Psoas muscle (tissue), 8 donors: Measurements from ENCODE around the gene CYP24A1. TPM values are rescaled to one million over a fixed set of nuclear protein-coding genes. Genes with fewer than 3 reads are reported as not detected.

Experiments used
- ATAC-seq, 4 donors: fragments of 200-7000 bp; cut with Tn5 transposase; one replicate each; pipeline ENCODE4 v1.9.1; 2020; ENCODE audit warnings: moderate library complexity in 3 of 4, mild to moderate bottlenecking in 2 of 4
- DNase-seq, 2 donors: peaks; one replicate each; pipeline ENCODE4 v3.0.0-alpha.2; 2020
- H3K27ac ChIP-seq: fragments of 200-600 bp; one replicate; pipeline ENCODE4 v1.8.0; 2022
- H3K27me3 ChIP-seq, 3 donors: fragments of 200-600 bp in 1 of 3; one replicate each; pipeline versions ENCODE4 v1.6.1 to v1.8.0; 2013 to 2022; ENCODE audit warnings: low read length in 2 of 3, mild to moderate bottlenecking in 2 of 3, moderate library complexity in 1 of 3; ENCODE audit not compliant: insufficient read depth in 3 of 3
- H3K36me3 ChIP-seq, 2 donors: fragments of 200-600 bp in 1 of 2; one replicate each; pipeline versions ENCODE4 v1.6.1 to v1.8.0; 2013 to 2022; ENCODE audit warnings: low read depth in 1 of 2, mild to moderate bottlenecking in 1 of 2, moderate library complexity in 1 of 2; ENCODE audit not compliant: insufficient read depth in 1 of 2
- H3K4me1 ChIP-seq: fragments of 200-600 bp; one replicate; pipeline ENCODE4 v1.8.0; 2022
- H3K4me3 ChIP-seq: fragments of 200-600 bp; one replicate; pipeline ENCODE4 v1.8.0; 2022; ENCODE audit warnings: mild to moderate bottlenecking
- H3K9me3 ChIP-seq: fragments of 200-600 bp; one replicate; pipeline ENCODE4 v1.8.0; 2022
- WGBS, 3 donors: extraction: QIAGEN DNeasy Blood & Tissue Kit; methylation state at CpG; one replicate each; pipeline versions ENCODE4 v1.1.6 to v1.1.7; 2013; 5-methylcytosine and 5-hydroxymethylcytosine counted together
- intact Hi-C, 2 donors: fragments of 100-400 bp; cut with DNase I; formaldehyde crosslinking; loops; one replicate each; pipeline versions ENCODE4 v1.11.0 to v1.14.2; 2022
- polyA plus RNA-seq, 3 donors: library from polyadenylated mRNA; stranded (reverse); fragments of 200-250 nt; gene quantifications; one replicate each; pipeline ENCODE4 v1.2.3, GENCODE V29; 2013
- total RNA-seq, 4 donors: library from RNA; stranded (reverse); fragmentation: NEBNext Ultra II Directional in 2 of 4; extraction: Animal tissue kit (Norgen Biotek cat#: 25700) in 2 of 4; gene quantifications; one replicate each; pipeline versions ENCODE4 v1.2.1 to v1.2.4, GENCODE V29; 2021 to 2023
- TF ChIP-seq, protein P1 (sequence below): fragments of 200-600 bp; IDR thresholded peaks from one replicate; pipeline ENCODE4 v1.8.0; 2022; ENCODE audit warnings: antibody characterized with exemption
- donor health status: healthy with polysubstance abuse.
- donor health status: DM: no; HTN: no; CAD: no; lungs with moderate emphysema.
- donor health status: Bipolar disorder and iron deficiency.
- donor health status: healthy.
- donor health status: DM: yes; HTN: yes; CAD: no.
- donor health status: DM: no; HTN: no; CAD: no.
- donor health status: DM: no; HTN: no; CAD: no.
- donor health status: DM: yes; HTN: yes; CAD: no.

Gene CYP24A1
- total and polyA plus RNA-seq, 7 donors, result 0.03 TPM; not detected in 6

DNA sequence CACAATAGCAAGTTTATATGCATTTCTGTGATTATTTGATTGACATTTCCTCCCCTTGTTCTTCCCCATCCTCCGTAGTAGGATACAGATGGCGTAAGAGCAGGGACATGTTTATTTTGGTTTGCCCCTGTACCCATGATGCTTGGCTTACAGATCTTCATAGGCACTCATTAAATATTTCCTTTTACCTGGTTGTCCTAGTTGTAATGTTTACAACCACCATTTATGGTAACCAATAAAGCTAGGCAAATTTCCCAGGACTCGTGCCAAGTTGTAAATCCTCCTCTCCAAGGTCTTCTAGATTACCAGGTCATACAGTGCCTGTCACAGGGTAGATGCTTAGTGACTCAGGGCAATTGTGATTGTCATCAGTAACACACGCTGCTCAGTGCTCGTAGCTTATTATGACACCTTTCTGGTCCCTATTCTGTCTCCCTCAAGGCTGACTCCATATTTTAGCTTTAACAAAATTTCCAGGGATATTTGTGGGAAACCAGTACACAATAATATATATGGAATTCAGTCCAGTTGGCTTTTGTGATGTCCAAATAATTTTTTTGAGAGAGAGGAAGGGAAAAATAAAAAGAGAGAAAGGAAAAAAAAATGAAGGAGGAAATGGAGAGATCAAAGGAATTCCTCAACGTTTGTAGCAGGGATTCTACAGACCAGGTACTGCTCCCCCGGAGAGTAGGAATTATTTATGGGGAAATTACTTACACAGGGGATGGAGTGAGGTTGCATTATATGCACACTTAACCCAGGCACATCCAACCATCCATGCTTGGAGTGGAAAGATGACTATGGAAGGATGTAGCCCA is 24.6 kb downstream of the CYP24A1 start:
- DNase-seq (no peak), ATAC-seq (no peak)
- TF ChIP-seq, protein P1, sequence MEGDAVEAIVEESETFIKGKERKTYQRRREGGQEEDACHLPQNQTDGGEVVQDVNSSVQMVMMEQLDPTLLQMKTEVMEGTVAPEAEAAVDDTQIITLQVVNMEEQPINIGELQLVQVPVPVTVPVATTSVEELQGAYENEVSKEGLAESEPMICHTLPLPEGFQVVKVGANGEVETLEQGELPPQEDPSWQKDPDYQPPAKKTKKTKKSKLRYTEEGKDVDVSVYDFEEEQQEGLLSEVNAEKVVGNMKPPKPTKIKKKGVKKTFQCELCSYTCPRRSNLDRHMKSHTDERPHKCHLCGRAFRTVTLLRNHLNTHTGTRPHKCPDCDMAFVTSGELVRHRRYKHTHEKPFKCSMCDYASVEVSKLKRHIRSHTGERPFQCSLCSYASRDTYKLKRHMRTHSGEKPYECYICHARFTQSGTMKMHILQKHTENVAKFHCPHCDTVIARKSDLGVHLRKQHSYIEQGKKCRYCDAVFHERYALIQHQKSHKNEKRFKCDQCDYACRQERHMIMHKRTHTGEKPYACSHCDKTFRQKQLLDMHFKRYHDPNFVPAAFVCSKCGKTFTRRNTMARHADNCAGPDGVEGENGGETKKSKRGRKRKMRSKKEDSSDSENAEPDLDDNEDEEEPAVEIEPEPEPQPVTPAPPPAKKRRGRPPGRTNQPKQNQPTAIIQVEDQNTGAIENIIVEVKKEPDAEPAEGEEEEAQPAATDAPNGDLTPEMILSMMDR, result no peak
- Histone ChIP-seq H3K9me3 (no peaks in the 10 kb centered on the region), H3K4me1 (no peaks in the 10 kb centered on the region), H3K27me3 (no peaks in the 10 kb centered on the region), H3K4me3 (no peak overlapping the region), H3K36me3 (no peaks in the 10 kb centered on the region), H3K27ac (no peak overlapping the region)
- intact Hi-C loops, result no loop called here
- WGBS, 3 donors, result 58 to 62% (median 58%) methylated on average over 7 of the region's 7 CpGs

DNA sequence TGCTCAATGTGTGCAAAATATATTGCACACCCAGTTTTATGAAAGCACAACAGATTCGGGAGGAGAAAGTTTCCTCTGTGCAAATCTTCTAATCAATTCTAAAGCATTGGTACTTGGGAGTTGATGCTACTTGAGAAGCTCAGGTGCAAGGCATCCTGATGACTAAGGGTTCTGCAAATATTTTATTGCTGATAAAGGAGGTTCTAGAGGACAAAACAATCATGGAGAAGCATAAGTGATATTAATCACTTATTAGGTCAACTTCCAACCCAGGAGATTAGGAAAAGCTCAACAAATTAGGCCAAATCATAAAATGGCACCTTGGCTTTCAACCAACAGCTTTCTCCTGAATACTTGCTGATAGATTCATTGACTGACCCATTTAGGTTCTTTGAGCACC is 27.1 kb downstream of the CYP24A1 start:
- intact Hi-C loops, result no loop called here
- H3K36me3 ChIP-seq, result no peaks in the 10 kb centered on the region
- H3K9me3 ChIP-seq, result no peaks in the 10 kb centered on the region
- DNase-seq (no peak), ATAC-seq (no peak)
- no peak overlapping the region for H3K27ac ChIP-seq
- H3K4me3 ChIP-seq, result no peak overlapping the region
- WGBS, 3 donors, result 82 to 91% (median 86%) methylated on average over 1 of the region's 1 CpG
- H3K27me3 ChIP-seq, result peaks cover 0 to 1% (median 0%) of the 10 kb centered on the region in 3 donors
- no peaks in the 10 kb centered on the region for H3K4me1 ChIP-seq
- TF ChIP-seq, protein P1, result no peak

DNA sequence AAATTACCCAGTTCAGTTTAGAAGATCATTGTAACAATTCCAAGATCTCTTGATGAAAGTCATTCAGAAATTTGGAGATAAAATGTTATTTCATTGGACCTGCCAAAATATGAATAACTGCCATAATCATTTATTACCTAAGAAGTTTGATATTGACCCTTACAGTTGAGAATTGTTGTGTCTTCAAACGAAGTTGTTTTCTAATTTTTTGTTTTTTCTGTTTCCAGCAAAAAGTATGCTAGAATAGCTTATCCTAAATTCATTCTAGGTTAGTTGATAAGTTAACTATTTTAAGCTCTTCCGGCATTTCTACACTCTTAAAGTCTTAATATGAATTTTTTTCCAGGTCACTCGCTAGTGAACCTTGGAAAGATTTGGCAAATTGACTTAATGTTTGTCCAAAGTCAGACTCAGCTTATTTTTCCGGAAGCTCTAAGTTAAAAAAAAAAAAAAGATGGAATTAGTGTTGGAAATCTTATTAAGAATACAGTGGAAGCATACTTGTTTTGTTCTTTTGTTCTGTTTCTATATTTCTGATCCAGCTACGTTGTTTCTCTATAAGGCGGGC is 28.9 kb downstream of the CYP24A1 start:
- Histone ChIP-seq H3K27me3 (peaks cover 0 to 3% (median 0%) of the 10 kb centered on the region in 3 donors), H3K9me3 (no peaks in the 10 kb centered on the region), H3K4me1 (no peaks in the 10 kb centered on the region), H3K36me3 (no peaks in the 10 kb centered on the region), H3K27ac (no peak overlapping the region), H3K4me3 (no peak overlapping the region)
- TF ChIP-seq, protein P1, result no peak
- DNase-seq, result no peak
- ATAC-seq, result no peak
- intact Hi-C loops, result no loop called here
- WGBS, 3 donors, result 81 to 83% (median 82%) methylated on average over 6 of the region's 6 CpGs

DNA sequence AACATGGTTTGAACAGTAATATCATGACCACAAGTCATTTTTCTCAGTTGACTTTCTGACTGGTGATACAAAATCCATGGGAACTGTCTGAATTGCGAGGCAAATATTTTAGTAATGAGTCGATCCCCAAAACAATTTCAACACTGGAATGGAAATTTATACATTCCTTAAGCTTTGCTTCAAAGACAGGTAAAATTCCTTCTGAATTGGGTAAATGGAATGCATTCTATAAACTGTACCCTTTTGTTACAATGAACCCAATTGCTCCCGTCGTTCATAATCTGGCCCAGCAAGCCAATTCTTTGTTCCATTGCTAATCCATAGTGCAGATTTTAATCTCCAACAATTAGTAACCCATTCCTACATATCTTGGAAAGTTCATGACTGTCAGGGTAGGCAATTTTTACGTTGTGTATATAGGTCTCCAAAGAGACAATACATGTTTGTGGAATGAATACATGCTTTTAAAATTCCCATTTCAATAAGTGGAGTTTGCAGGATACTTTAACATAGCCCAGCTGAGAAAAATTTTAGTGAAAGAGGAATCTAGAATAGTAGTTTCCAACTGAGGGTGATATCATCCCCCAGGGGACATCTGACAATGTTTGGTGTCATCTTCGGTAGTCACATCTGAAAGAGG is 32.7 kb downstream of the CYP24A1 start:
- TF ChIP-seq, protein P1, result no peak
- peaks cover 0 to 8% (median 3%) of the 10 kb centered on the region in 3 donors for H3K27me3 ChIP-seq
- WGBS, 3 donors, result 44 to 48% (median 45%) methylated on average over 6 of the region's 6 CpGs
- no peak overlapping the region for H3K27ac ChIP-seq
- DNase-seq (no peak), ATAC-seq (no peak)
- H3K4me1 ChIP-seq, result no peaks in the 10 kb centered on the region
- H3K9me3 ChIP-seq, result no peaks in the 10 kb centered on the region
- intact Hi-C loops, result no loop called here
- H3K36me3 ChIP-seq, result no peaks in the 10 kb centered on the region
- H3K4me3 ChIP-seq, result no peak overlapping the region
